Skeletal muscle satellite cell (primary cell): ENCODE results near the gene ARHGEF37.

ENCODE experiments used
- H3K27me3 ChIP-seq: 2 replicates; pipeline ENCODE4 v1.7.0; 2013; ENCODE audit warnings: low read length; ENCODE audit not compliant: control insufficient read depth, insufficient read depth
- H3K36me3 ChIP-seq: 2 replicates; pipeline ENCODE4 v1.7.0; 2013; ENCODE audit warnings: mild to moderate bottlenecking, control low read depth, low read length; ENCODE audit not compliant: insufficient read depth
- H3K4me1 ChIP-seq: 2 replicates; pipeline ENCODE4 v1.7.0; 2013; ENCODE audit warnings: low read length; ENCODE audit not compliant: control insufficient read depth, insufficient read depth
- H3K4me2 ChIP-seq: 2 replicates; pipeline ENCODE4 v1.7.0; 2013; ENCODE audit warnings: mild to moderate bottlenecking, low read length
- H3K4me3 ChIP-seq: 2 replicates; pipeline ENCODE4 v1.7.0; 2013; ENCODE audit warnings: low read length
- H3K9ac ChIP-seq: 2 replicates; pipeline ENCODE4 v1.7.0; 2013; ENCODE audit warnings: mild to moderate bottlenecking, low read depth, low read length, moderate library complexity
- H3K9me3 ChIP-seq: replicated peaks from 2 replicates; pipeline ENCODE4 v1.7.0; 2013; ENCODE audit warnings: mild to moderate bottlenecking, control low read depth, low read length

Gene ARHGEF37

DNA sequence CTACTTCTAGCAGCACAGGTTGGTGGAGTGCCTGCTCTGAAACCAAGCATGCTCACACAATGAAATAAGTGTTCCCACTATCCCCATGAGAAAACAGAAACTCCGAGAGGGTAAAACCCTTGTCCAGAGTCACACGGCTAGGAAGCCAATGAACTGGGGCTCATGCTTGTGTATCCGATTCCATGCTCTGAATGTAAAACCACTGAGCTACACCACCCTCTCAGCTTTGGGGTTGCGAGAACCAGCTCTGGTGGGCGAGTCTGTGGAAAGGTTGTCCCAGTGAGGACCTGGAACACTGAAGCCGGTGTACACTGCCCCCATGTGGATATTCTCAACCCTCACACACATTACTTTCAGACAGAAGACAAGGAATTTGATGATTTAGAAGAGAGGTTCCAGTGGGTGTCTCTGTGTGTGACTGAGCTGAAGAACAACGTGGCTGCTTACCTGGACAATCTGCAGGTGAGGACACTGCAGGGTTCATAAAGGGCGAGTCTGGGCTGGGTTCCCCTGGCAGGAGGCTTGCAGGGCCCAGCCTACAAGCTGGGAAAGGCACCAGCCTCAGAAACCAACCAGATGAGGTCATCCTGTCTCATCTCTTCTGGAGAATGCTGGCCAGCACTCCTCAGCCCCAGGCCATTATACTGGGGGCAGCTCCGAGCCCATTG, 37.4 kb downstream of the ARHGEF37 start:
- Histone ChIP-seq H3K4me2 (no peak overlapping the region), H3K36me3 (no peaks in the 10 kb centered on the region), H3K4me1 (peaks cover 5% of the 10 kb centered on the region), H3K4me3 (no peak overlapping the region), H3K9ac (no peak overlapping the region), H3K9me3 (no peaks in the 10 kb centered on the region), H3K27me3 (no peaks in the 10 kb centered on the region)

DNA sequence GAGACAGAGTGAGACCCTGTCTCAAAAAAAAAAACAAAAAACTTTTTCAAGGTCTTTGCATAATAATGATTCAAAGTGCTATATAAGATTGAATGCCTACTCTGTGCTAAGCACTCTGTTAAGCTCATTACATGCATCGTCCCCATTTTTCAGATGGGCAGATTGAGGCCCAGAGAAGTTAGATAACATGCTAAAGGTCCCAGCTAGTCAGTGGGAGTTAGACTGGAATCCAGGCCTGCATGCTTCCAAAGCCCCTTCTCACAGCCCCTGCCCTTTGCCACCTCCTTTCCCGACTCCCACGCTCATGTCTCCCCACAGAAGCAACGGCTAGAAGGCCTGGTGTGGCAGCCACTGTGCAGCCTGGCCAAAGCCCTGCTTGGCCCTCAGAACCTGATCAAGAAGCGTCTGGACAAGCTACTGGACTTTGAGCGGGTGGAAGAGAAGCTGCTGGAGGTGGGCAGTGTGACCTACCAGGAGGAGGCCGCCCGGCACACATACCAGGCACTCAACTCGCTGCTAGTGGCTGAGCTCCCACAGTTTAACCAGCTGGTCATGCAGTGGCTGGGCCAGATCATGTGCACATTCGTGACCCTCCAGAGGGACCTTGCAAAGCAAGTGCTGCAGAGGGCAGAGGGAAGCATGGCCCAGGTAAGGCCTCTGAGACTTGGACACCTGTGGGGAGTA, 40.3 kb downstream of the ARHGEF37 start:
- H3K9ac ChIP-seq = no peak overlapping the region
- H3K9me3 ChIP-seq = no peaks in the 10 kb centered on the region
- no peak overlapping the region for H3K4me3 ChIP-seq
- H3K27me3 ChIP-seq = no peaks in the 10 kb centered on the region
- no peak overlapping the region for H3K4me2 ChIP-seq
- no peaks in the 10 kb centered on the region for H3K36me3 ChIP-seq
- peaks cover 5% of the 10 kb centered on the region for H3K4me1 ChIP-seq

DNA sequence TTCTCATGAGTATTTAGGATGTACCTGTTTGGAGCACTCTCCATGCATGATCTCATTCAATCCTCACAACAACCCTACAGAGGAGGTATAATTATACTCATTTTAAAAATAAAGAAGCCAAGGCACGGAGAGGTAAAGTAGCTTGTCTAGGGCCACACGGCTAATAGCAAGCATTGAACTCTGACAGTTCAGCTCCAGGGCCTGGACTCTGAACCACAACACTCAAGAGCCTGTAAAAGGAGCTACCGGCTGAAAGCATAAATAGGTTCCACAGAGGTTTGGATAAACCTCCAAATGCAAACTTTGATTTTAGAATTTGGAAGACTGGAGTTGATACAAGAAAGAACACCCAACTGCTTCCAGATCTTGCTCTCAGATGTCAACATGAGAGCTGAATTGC, 41.2 kb downstream of the ARHGEF37 start:
- Histone ChIP-seq H3K4me2 (no peak overlapping the region), H3K9ac (no peak overlapping the region), H3K36me3 (no peaks in the 10 kb centered on the region), H3K4me1 (peaks cover 5% of the 10 kb centered on the region), H3K27me3 (no peaks in the 10 kb centered on the region), H3K9me3 (no peaks in the 10 kb centered on the region), H3K4me3 (no peak overlapping the region)

DNA sequence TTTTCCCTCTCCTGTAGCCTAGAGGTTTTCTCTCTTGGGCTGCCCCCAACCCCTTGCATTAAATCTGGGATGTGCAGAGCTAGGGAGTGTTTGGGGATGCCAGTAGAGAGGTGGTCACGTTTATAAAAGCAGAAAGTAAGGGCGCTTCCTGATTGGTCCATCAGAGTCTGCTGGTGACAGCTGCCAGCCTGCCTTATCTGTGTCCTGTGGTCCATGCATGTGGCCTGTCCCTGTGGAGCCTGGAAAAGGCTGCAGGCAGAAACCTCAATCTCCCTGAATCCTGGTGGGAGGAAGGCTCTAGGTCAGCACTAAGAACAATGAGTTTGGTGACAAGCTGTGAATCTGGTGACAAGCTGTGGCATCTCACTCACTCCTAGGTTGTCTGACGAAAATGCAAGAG, 42.2 kb downstream of the ARHGEF37 start:
- Histone ChIP-seq H3K36me3 (no peaks in the 10 kb centered on the region), H3K27me3 (no peaks in the 10 kb centered on the region), H3K4me1 (peaks cover 5% of the 10 kb centered on the region), H3K4me3 (no peak overlapping the region), H3K9me3 (no peaks in the 10 kb centered on the region), H3K9ac (no peak overlapping the region), H3K4me2 (no peak overlapping the region)

DNA sequence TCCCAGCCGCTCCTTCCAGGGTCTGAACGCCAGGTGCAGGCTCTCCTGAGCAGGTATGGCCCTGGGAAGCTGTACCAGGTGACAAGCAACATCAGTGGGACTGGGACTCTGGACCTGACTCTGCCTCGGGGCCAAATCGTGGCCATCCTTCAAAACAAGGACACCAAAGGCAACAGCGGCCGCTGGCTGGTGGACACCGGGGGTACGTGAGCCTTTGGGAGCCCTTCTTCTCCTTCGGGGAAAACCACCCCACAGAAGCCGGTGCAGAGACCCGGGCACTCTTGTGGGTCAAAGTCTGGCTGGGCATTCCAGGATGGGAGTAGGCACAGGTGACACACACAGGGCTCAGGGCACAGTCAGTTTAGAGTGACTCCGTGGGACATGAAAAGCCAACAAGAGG, 45.8 kb downstream of the ARHGEF37 start:
- no peak overlapping the region for H3K4me2 ChIP-seq
- H3K4me1 ChIP-seq = peaks cover 6% of the 10 kb centered on the region
- no peak overlapping the region for H3K9ac ChIP-seq
- no peaks in the 10 kb centered on the region for H3K27me3 ChIP-seq
- no peaks in the 10 kb centered on the region for H3K9me3 ChIP-seq
- no peak overlapping the region for H3K4me3 ChIP-seq
- no peaks in the 10 kb centered on the region for H3K36me3 ChIP-seq

DNA sequence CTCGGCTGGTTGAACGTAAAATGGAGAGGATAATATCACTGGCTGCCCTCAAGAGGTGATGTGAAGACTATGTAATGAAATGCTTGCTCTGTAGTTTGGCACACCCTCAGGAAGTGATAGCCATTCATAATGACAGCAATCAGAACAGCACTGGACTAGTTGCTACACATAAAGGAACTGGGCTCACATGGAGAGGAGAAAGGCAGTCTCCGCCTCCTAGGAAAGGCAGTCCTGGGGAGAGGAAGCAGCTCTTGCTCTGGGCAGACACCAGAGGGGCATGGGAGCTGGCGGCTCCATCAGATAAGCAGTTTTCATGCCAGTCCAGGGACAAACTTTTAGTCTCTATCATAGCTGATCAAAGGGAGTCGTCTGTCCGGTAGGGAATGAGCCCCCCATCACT, 46.9 kb downstream of the ARHGEF37 start:
- peaks cover 17% of the 10 kb centered on the region for H3K4me1 ChIP-seq

DNA sequence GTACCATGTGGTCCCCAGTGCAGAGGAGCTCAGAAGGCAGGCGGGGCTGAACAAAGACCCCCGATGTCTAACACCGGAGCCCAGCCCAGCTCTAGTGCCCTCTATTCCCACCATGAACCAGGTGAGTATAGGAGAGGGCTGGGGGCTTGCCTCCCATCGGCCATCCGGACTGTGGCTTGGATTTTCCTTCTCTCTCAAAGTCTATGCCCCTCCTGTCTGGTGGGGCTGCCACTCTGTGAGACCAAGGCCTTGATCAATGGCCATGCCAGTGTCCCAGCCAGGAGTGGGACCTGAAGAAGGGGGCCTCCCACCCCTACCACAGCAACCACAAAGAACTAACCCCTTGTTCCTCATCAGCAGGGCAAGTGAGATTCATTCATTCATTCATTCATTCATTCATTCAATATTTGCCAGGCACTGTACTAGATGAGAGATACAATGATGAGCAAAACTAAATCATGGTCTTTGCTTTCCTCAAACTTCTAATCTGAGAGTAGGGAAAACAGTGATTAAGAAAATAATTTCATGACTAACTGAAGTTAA, 47.6 kb downstream of the ARHGEF37 start:
- Histone ChIP-seq H3K4me1 (peaks cover 18% of the 10 kb centered on the region), H3K9ac (no peak overlapping the region), H3K9me3 (no peaks in the 10 kb centered on the region), H3K36me3 (no peaks in the 10 kb centered on the region), H3K4me3 (no peak overlapping the region), H3K27me3 (no peaks in the 10 kb centered on the region), H3K4me2 (no peak overlapping the region)

More for the DNA sequence above, 46.9 kb downstream of the ARHGEF37 start:
- H3K9ac ChIP-seq = no peak overlapping the region
- no peaks in the 10 kb centered on the region for H3K27me3 ChIP-seq
- no peaks in the 10 kb centered on the region for H3K36me3 ChIP-seq
- H3K4me2 ChIP-seq = no peak overlapping the region
- no peak overlapping the region for H3K4me3 ChIP-seq
- no peaks in the 10 kb centered on the region for H3K9me3 ChIP-seq

DNA sequence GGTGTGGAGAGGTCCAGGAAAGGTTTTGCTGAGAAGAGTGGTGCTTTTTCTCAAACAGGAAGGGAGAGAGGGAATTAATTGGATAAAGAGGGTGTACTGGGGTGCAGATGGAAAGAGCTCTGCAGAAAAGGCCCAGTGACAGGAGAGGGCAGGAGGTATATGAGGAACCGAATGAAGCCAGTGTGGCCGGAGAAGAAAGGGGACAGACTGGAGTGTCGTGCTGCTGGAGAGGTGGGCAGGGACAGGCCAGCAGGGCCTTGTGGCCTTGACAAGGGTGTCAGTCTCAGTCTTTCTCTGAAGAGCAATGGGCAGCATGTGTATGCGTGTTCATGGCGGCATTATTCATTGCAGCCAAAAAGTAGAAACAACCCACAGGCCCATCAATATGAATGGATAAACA, 48.1 kb downstream of the ARHGEF37 start:
- H3K9me3 ChIP-seq = no peaks in the 10 kb centered on the region

DNA sequence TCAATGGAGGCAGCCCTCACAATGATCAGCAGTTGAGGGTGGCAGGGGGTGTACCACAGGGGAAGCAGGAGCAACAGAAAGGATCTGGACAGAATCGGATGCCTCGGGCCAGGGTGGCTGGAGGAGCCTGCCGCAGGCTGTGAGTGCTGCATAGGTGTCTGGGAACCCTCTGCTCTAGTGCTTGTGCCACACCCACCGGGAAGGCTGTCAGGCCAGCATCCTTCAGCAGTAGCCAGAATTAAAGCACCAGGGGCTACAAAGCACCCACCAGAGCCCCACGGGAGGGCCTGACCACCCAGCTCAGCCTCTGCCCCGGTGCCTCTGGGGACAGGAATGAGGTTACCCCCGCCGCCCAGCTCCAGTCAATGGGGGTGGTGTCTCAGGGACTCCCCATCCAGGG, 49.0 kb downstream of the ARHGEF37 start:
- Histone ChIP-seq H3K36me3 (no peaks in the 10 kb centered on the region), H3K9ac (no peak overlapping the region)

More for the DNA sequence above, 48.1 kb downstream of the ARHGEF37 start:
- H3K36me3 ChIP-seq = no peaks in the 10 kb centered on the region
- H3K4me2 ChIP-seq = no peak overlapping the region
- H3K4me1 ChIP-seq = peaks cover 18% of the 10 kb centered on the region
- no peak overlapping the region for H3K4me3 ChIP-seq
- no peak overlapping the region for H3K9ac ChIP-seq
- no peaks in the 10 kb centered on the region for H3K27me3 ChIP-seq

DNA sequence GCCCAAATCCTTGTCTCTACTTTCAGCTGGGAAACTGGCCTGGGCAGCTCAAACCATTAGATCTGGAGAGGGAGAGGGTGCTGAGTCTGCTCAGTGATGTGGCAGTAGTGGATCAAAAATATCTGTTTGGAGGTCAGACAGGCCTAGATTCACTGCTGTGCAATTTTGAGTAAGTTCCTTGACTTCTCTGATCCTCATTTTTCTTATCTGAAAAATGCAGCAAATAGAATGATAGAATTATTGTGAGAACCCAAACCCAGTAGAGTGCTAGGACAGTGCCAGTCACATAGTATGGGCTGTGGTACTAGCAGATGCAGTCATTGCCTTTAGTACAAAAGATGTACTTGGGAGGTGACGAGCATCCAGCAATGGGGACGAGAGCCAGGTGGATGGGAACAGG, 50.2 kb downstream of the ARHGEF37 start:
- Histone ChIP-seq H3K27me3 (no peaks in the 10 kb centered on the region), H3K4me3 (no peak overlapping the region), H3K4me1 (peaks cover 18% of the 10 kb centered on the region), H3K4me2 (no peak overlapping the region), H3K9me3 (no peaks in the 10 kb centered on the region), H3K9ac (peak overlapping the region; percentile 29), H3K36me3 (no peaks in the 10 kb centered on the region)

More for the DNA sequence above, 49.0 kb downstream of the ARHGEF37 start:
- no peak overlapping the region for H3K4me2 ChIP-seq
- H3K9me3 ChIP-seq = no peaks in the 10 kb centered on the region
- no peaks in the 10 kb centered on the region for H3K27me3 ChIP-seq
- peaks cover 18% of the 10 kb centered on the region for H3K4me1 ChIP-seq
- no peak overlapping the region for H3K4me3 ChIP-seq

DNA sequence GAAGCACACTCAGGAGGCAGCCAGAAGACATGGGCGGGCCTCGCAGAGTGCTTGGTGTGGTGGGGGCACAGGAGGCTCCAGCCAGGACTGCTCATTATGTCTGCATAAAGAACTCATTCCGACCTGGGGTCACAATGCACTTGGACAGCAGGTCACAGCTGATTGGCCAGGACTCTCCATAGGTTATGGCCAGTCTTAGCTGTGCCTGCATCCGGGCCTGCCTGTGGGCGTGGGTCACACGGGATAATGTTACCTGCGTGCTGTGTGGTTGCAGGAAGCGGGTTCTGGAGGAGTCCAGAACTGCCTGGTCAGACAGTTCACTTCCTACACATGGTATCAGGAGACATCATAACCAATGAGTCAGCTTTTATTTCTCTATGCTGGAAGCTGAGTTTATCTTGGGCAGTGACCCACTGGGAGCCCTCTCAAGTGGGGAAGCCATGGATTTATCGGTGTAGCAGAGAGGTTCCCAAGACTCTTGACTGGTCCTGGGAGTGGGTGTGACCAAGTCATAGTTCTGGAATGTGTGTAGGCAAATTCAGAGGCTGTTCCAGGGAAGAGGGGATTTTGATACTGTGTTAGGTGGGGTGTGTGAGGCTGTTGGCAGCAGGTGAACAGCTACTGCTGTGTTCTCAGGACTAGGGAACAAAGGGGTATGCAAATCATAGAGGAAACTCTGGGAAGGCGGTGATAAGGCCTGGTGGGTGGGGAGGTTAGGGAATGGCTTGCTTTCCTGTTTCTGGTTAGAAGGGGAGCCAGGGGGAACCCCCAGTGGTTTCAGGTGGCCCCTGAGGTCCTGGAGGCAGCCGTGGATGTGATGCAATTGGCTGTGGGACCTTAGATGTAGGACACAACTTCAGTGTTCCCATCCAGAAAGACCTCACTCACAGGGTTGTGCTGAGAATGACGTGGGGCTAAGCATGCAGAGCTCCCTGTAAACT, 51.3 kb downstream of the ARHGEF37 start:
- H3K4me3 ChIP-seq = peak overlapping the region; percentile 9
- H3K4me2 ChIP-seq = peak overlapping the region; percentile 53
- peaks cover 18% of the 10 kb centered on the region for H3K4me1 ChIP-seq
- H3K9ac ChIP-seq = peak overlapping the region; percentile 29
- H3K9me3 ChIP-seq = no peaks in the 10 kb centered on the region
- H3K27me3 ChIP-seq = no peaks in the 10 kb centered on the region
- H3K36me3 ChIP-seq = no peaks in the 10 kb centered on the region
